Muscle of arm (tissue), 12 donors: Measurements from ENCODE around the gene AMZ2. TPM values are rescaled to one million over a fixed set of nuclear protein-coding genes. Genes with fewer than 3 reads are reported as not detected.

Experiments used
- DNase-seq: peaks from one replicate; pipeline ENCODE4 v3.0.0-alpha.2; 2013
- polyA plus RNA-seq, 12 donors: library from polyadenylated mRNA; unstranded; fragments of 120-200 nt; gene quantifications; one replicate each; pipeline ENCODE4 v1.2.1, GENCODE V29; 2013; ENCODE audit not compliant: insufficient read length in 12 of 12

Gene AMZ2
- polyA plus RNA-seq, 12 donors, result 52.6 to 87.9 (median 75.1) TPM; not detected in 1

- DNase-seq, result no peak
These were observed 40.5 kb downstream of the AMZ2 start for GRCh38 chr17:68288375-68288774.

DNA sequence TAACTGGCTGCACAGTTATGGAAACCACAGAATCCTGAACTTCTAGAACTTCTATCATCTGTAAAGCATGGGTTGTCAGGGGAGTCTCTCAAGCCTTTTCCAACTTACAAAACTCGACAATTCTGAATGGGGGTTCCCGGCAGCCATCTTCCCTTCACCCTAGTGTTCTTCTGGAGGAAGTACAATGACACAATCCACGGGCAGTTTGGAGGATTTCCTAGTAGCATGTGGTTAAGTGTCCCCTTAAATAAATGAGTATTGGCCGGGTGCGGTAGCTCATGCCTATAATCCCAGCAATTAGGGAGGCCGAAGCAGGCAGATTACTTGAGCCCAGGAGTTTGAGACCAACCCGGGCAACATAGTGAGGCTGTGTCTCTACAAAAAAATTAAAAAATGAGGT lies 41.0 kb downstream of the AMZ2 start:
- no peak for DNase-seq

DNA sequence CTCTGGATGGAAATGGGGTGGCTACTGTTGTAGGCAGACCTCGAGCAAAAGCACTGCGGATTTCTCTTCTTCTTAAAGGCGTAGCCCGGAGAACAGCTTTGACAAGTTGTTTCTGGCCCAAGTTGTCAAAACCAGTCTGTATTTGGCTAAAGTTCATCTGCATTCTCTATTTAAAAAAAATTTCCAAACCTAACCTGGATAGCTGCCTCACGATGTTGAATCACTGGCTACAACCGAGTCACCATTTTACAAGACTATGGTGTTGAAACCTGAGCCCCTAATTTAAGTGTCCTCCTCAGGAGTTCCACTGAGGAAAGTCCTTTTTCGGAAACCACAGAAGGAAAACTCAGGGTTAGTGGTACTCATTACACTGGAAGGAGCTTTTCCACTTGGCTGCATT lies 41.6 kb downstream of the AMZ2 start:
- DNase-seq, result no peak

GRCh38 chr17:68289936-68290267 lies 42.1 kb downstream of the AMZ2 start:
- no peak for DNase-seq

- no peak for DNase-seq
These were observed 42.6 kb downstream of the AMZ2 start for GRCh38 chr17:68290268-68290954.

GRCh38 chr17:68290955-68291835 lies 43.4 kb downstream of the AMZ2 start, which contains the start of the genes ARSG and SLC16A6:
Gene ARSG, plus strand, starts transcription at chr17:68291495. Its CDS starts 15,999 bp downstream, at chr17:68307494.
Gene SLC16A6, minus strand, starts transcription at chr17:68291127. Its CDS starts 12,807 bp downstream, at chr17:68278320.
- DNase-seq, result no peak

DNA sequence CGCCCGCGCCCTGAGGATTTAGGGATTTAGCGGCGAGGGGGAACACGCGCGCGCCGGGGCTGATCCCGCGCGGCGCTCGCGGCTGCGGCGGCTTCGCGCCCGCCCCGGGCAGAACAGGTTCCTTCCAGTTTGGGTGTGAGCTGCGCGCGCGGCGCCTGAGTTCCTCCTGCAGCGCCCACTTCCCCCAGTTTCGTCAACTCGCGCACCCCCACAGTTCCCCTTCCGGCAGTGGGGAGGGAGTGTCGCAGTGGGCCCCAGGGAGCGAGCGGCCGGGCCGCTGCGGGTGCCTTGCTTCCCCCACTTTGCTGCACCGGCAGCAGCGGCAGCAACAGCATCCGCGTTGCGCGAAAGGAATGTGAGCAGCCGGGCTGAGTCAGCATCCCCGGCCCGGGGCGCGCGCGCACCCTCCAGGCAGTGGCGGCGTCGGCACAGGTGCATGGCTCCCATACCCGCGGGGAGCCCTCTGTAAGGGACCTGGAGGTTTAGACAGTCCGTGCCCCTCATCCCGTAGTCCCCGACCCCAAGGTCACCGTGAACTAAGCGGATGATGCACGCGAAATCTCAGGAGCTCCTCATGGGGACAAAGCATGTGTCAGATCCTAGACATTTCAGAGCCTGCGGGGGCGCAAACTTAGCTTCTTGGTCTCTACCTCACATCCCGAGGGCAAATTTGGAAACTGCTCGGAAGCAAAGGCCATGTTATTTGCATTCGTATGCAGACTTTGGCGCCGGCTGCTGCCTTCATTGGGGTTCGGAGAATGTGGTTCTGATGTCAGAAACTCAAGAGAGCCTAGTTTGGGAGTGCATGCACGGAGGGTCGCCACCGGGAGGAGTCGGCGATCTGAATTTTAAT lies 44.2 kb downstream of the AMZ2 start:
- DNase-seq, result peak; percentile 52

GRCh38 chr17:68292689-68293040 lies 44.8 kb downstream of the AMZ2 start:
- DNase-seq, result no peak

DNA sequence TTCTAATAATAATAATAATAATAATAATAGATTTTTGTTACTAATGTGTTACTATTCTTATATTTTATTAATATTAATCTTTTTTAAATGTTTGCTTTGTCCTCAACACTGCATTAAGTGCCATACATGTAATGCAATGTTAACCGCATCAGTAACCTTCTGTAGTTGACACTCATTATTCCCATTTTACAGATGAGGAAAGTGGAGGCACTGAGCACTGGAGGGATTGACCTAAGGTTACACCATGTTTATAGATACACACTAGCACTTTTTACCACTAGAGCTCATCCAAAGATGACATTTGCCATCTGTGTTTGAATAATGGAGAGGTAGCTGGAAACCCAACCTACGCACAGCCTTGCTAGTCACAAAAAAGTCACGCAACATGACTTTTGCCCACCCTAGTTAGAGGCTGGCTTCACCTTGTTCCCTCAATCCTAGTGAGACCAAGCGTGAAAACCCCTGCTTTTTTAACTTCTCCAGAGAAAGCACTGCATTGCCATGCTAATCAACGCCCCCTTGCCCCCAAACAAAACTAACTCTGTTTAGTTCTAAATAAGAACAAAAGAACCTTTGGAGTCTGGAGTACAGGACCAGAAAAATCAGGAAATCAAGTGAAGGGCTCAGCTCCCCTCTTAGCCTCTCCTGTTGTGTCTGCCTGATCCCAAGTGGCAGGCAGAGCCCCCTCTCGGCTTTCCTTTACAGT lies 45.8 kb downstream of the AMZ2 start:
- DNase-seq, result no peak

DNA sequence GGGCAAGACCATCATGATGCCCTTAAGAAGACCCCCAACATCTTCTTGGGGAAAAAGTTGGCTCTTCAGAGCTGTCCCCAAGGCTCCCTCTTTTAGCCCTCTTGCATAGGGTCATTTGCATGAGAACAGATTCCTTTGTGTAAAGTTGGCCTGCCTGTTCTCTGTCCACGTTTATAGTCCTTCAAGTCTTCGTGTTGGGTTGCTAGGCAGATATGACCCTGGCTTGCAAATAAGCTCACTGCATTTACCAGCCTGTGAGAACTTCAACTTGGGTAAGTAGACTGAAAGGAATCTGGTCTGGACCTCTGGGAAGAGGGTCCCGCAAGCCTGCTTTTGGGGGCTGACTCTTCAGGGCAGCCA lies 46.3 kb downstream of the AMZ2 start:
- DNase-seq, result no peak

GRCh38 chr17:68294617-68295016 lies 46.8 kb downstream of the AMZ2 start:
- DNase-seq, result no peak

DNA sequence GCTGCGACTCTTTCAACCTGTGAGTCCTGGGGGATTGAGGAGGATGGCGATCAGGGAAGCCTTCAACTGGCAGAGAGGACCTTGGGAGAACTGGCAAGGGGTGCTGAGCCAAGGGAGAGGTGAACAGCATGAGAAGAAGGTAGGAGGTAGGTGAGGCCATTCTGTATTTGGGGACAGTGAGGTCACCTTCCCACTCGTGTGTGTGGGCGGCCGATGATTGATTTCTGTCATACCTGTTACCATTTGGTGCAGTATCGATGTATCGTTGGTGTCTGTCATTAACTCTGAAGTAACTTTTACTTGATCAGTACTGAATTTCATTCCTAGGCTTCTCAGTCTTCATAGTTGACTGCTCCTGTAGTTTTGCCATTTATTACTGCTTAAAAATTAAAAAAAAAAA lies 47.2 kb downstream of the AMZ2 start:
- DNase-seq, result no peak

DNA sequence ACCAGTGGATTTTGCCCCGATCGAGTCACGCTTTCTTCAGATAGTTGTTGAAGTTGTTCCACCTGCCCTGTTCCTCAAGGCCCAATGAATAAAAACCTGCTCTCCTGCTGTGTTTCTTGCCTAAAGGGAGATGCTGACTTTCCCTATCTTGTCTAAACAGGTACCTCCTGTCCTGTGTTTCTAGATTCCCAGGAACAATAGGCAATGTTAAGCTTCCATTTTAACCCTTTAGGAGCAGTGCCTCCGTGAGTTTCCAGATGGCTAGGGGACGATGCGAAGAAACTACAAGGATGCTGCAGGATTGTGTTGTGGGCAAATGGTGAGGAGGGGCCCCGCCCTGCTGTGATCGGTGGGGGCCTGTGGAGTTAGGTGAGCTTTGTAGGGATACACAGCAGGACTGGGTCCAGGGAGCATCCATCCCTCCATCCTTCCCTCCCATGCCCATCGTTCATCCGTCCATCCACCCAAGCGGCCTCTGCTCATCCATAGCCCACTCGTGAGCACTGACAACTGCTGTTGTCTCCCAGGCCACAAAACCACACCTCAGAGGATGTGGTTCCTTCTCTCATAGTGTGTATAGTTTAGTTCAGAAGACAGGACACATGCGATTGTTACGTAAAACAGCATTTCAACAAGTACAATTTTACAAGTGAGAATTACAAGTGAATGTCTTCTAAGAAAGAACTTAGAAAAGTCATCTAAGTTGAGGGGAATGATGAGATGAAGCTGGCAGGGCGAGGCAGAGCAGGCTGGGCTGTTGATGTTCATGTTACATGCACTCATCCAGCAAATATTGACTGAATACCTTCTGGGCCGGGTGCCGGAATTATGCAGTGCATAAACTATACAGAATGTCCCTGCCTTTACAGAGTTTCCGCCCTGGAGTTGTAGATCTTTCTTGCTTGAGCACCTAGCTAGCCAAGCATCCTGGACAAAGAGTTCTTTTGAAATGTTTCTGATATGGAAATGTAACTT lies 48.7 kb downstream of the AMZ2 start:
- no peak for DNase-seq

- no peak for DNase-seq
These were observed 49.4 kb downstream of the AMZ2 start for GRCh38 chr17:68297195-68297594.

DNA sequence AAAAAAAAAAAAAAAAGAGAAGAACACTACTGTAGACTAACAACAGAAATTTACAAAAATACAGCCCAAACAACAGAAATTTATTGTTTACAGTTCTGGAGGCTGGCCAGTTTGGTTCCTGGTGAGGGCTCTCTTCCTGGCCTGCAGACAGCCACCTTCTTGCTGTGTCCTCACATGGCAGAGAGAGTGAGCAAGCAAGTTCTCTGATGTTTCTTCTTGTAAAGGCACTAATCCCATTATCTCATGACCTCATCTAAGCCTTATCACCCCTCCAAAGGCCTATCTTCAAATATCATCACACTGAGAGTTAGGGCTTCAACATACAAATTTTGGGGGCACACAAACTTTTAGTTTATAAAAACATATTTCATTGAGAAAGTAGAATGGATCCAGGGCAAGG lies 50.8 kb downstream of the AMZ2 start:
- DNase-seq, result no peak

- DNase-seq, result no peak
These were observed 52.0 kb downstream of the AMZ2 start for GRCh38 chr17:68299817-68300216.

DNA sequence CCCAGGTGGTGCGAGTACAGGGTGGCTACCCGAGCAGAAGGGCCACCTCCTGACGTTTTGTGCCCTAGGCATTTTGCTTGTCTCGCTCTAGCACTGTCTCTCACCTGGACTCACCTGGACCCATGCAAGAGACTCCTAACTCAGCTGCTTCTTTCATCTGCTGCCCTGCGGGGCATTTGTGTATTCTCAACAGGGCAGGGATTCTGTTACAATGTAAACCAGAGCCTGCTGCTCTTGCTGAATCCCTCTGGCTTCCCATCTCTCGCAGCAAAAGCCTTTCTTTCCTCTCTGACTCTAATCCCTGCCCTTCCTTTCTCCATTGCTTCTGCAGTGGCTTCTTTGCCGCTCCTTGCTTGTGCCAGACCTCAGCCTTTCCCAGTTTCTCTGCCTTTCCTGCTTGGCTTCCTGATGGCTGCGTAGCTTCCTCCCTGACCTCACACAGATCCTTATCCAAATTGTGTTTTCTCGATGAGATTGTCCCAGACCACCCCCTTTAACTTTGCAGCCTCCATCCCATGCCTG lies 53.7 kb downstream of the AMZ2 start:
- DNase-seq, result no peak

- DNase-seq, result no peak
These were observed 54.3 kb downstream of the AMZ2 start for GRCh38 chr17:68302066-68302564.

DNA sequence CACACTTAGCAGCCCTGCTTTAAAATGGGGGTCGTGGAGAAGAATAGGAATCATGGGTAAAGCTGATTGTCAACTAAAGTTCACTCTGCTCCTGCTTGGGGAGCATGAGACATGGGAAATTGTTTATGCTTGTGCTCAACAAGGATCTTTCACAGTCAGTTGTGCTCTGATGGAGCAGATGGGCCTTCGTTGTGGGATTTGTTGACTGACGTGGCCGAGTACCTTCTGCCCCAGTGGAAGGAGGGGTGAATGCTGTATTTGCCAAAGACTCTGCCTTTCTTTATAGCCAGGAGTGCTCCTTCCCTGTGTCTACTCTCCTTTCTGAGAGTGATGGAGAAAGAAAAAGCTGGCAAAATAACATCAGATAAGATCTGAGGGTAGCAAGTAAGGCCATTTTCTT lies 54.8 kb downstream of the AMZ2 start:
- no peak for DNase-seq

GRCh38 chr17:68304706-68305105 lies 56.9 kb downstream of the AMZ2 start:
- no peak for DNase-seq
